Endothelial cell of umbilical vein (primary cell): Measurements from ENCODE around the gene TANGO2. TPM values are rescaled to one million over a fixed set of nuclear protein-coding genes. Genes with fewer than 3 reads are reported as not detected.

Experiments used
- BruUV-seq: library from RNA; stranded (reverse); fragments of 400-500 nt; replicated peaks from 2 replicates; lab custom pipeline; 2021; lab: Mats Ljungman, UMichigan
- CTCF ChIA-PET: fragments of 300-600, 350-600 bp; sonication (Branson Sonifier 250); formaldehyde crosslinking; loops from one replicate; lab custom pipeline; 2021; ENCODE audit warnings: antibody characterized with exemption, inconsistent platforms; lab: Charles Lee
- POLR2A ChIA-PET: fragments of 300-600, 350-600 bp; sonication (Branson Sonifier 250); formaldehyde crosslinking; loops from one replicate; lab custom pipeline; 2021; ENCODE audit warnings: antibody characterized with exemption, inconsistent platforms; lab: Charles Lee
- DNase-seq: peaks from one replicate; pipeline ENCODE4 v3.0.0-alpha.2; 2011; ENCODE audit warnings: low read depth, low spot score
- FAIRE-seq: peaks from 2 replicates; lab custom pipeline; 2011; peaks lifted over from hg19 to GRCh38; lab: Jason Lieb, UNC
- H2AFZ ChIP-seq: 2 replicates; pipeline ENCODE4 v1.6.0; 2012; ENCODE audit warnings: low read depth, low read length, control low read depth, inconsistent platforms
- H3K27ac ChIP-seq: 2 replicates; pipeline ENCODE4 v1.5.1; 2011; ENCODE audit warnings: low read depth, mild to moderate bottlenecking, control low read depth, low read length, moderate library complexity; ENCODE audit not compliant: insufficient read depth
- H3K27me3 ChIP-seq, 2 experiments: 2 replicates each; pipeline versions ENCODE4 v1.6.0 to v1.6.1; 2011; ENCODE audit warnings: low read length in 2 of 2, mixed read lengths in 1 of 2; ENCODE audit not compliant: control insufficient read depth in 2 of 2, insufficient read depth in 2 of 2
- H3K36me3 ChIP-seq, 2 experiments: 2 replicates in 1 of 2; 3 replicates in 1 of 2; pipeline ENCODE4 v1.5.1; 2011; ENCODE audit warnings: low read length in 2 of 2, mild to moderate bottlenecking in 1 of 2, moderate library complexity in 1 of 2; ENCODE audit not compliant: control insufficient read depth in 2 of 2, insufficient read depth in 2 of 2; ENCODE audit errors: extremely low read depth in 1 of 2
- H3K4me1 ChIP-seq: 3 replicates; pipeline ENCODE4 v1.5.1; 2011; ENCODE audit warnings: mild to moderate bottlenecking, low read length; ENCODE audit not compliant: control insufficient read depth, insufficient read depth; ENCODE audit errors: extremely low read depth
- H3K4me2 ChIP-seq: 2 replicates; pipeline ENCODE4 v1.6.1; 2011; ENCODE audit warnings: low read length, control low read depth, mixed read lengths; ENCODE audit not compliant: insufficient read depth
- H3K4me3 ChIP-seq, 3 experiments: fragments of 200-600 bp in 1 of 3; sonication (generic), shearing (Covaris generic) in 1 of 3; replicated peaks in 1 of 3; 2 replicates each; pipeline ENCODE4 v1.5.1; 2011 to 2016; ENCODE audit warnings: control low read depth in 3 of 3, low read length in 3 of 3, mild to moderate bottlenecking in 2 of 3, inconsistent platforms in 1 of 3, low read depth in 1 of 3, moderate library complexity in 1 of 3; ENCODE audit not compliant: insufficient read depth in 1 of 3
- H3K79me2 ChIP-seq: 2 replicates; pipeline ENCODE4 v1.6.0; 2012; ENCODE audit warnings: low read length, inconsistent platforms; ENCODE audit not compliant: control insufficient read depth, insufficient read depth
- H3K9ac ChIP-seq: replicated peaks from 2 replicates; pipeline ENCODE3; 2011; ENCODE audit warnings: low read length, control low read depth; ENCODE audit not compliant: insufficient read depth; ENCODE audit errors: extremely low read depth
- H3K9me1 ChIP-seq: replicated peaks from 3 replicates; pipeline ENCODE4 v1.6.0; 2011; ENCODE audit warnings: mild to moderate bottlenecking, low read length; ENCODE audit not compliant: control insufficient read depth, insufficient read depth; ENCODE audit errors: extremely low read depth
- H3K9me3 ChIP-seq: replicated peaks from 2 replicates; pipeline ENCODE4 v1.5.1; 2012; ENCODE audit warnings: low read length, inconsistent platforms; ENCODE audit not compliant: control insufficient read depth, insufficient read depth
- H4K20me1 ChIP-seq: replicated peaks from 2 replicates; pipeline ENCODE3; 2011; ENCODE audit warnings: mild to moderate bottlenecking, low read length; ENCODE audit not compliant: control insufficient read depth, insufficient read depth; ENCODE audit errors: extremely low read depth
- FOS ChIP-seq: IDR thresholded peaks from 2 replicates; pipeline ENCODE4 v1.6.1; 2011; ENCODE audit warnings: mild to moderate bottlenecking, low read length, moderate library complexity, borderline replicate concordance; ENCODE audit not compliant: insufficient read depth
- GATA2 ChIP-seq: IDR thresholded peaks from 2 replicates; pipeline ENCODE4 v1.7.0; 2011; ENCODE audit warnings: low read depth, mild to moderate bottlenecking, moderate library complexity, mixed read lengths, low read length; ENCODE audit not compliant: insufficient read length, insufficient read depth
- JUN ChIP-seq: IDR thresholded peaks from 2 replicates; pipeline ENCODE4 v1.6.1; 2011; ENCODE audit warnings: borderline replicate concordance, low read depth; ENCODE audit not compliant: insufficient read length, insufficient read depth
- MYC ChIP-seq: IDR thresholded peaks from one replicate; pipeline ENCODE4 v1.6.1; 2011; ENCODE audit warnings: mild to moderate bottlenecking, low read depth, low read length
- POLR2A ChIP-seq: IDR thresholded peaks from 2 replicates; pipeline ENCODE4 v1.6.1; 2012; ENCODE audit warnings: low read depth, mild to moderate bottlenecking, control low read depth, low read length
- POLR2AphosphoS5 ChIP-seq: IDR thresholded peaks from 2 replicates; pipeline ENCODE4 v1.6.1; 2012; ENCODE audit warnings: low read depth, mild to moderate bottlenecking, control low read depth, low read length, moderate library complexity; ENCODE audit not compliant: insufficient read depth
- dilution Hi-C: fragments of 300-500 bp; cut with MboI; formaldehyde crosslinking; loops from one replicate; pipeline ENCODE4 v1.15.0; 2019; ENCODE audit warnings: low sequenced_read_pairs; ENCODE audit not compliant: extremely low pct_ligation_motif_present
- intact Hi-C: fragments of 100-400 bp; cut with micrococcal nuclease; formaldehyde crosslinking; loops from one replicate; pipeline ENCODE4 v1.10.0; 2022
- polyA plus RNA-seq, 4 experiments: library from polyadenylated mRNA; depleted of rRNA in 3 of 4; stranded (reverse) in 3 of 4; unstranded in 1 of 4; fragments of >200 nt; gene quantifications; 2 replicates each; pipeline versions ENCODE4 v1.2.1 to v1.2.3, GENCODE V29; 2011 to 2012; ENCODE audit warnings: missing spikeins in 1 of 4
- total RNA-seq: library from RNA; stranded (reverse); gene quantifications from 2 replicates; pipeline ENCODE4 v1.2.3, GENCODE V29; 2021
- TF ChIP-seq, protein P1 (sequence below), 2 donors: IDR thresholded peaks; 1 replicate in 1 of 2; 2 replicates in 1 of 2; pipeline ENCODE4 v1.5.1; 2011; ENCODE audit warnings: low read length in 2 of 2, mild to moderate bottlenecking in 2 of 2, moderate library complexity in 2 of 2, control low read depth in 1 of 2, inconsistent platforms in 1 of 2, low read depth in 1 of 2; ENCODE audit not compliant: insufficient read depth in 1 of 2; ENCODE audit errors: extremely low read depth in 1 of 2
- TF ChIP-seq, protein P2 (sequence below): IDR thresholded peaks from 2 replicates; pipeline ENCODE4 v1.6.1; 2011; ENCODE audit not compliant: insufficient read depth, insufficient read length

Gene TANGO2
- total and polyA plus RNA-seq, 2 donors (not counting 3 experiments of a cell fraction or from before 2014, with no cell fraction given) = 40.0 to 49.3 TPM

GRCh38 chr22:20054485-20054884, 33.6 kb downstream of the TANGO2 start:
- H3K9ac ChIP-seq = no peak overlapping the region

More at GRCh38 chr22:20054485-20054884, 33.6 kb downstream of the TANGO2 start:
- no TSS peak for BruUV-seq
- Histone ChIP-seq H3K79me2 (no peaks in the 10 kb centered on the region), H3K27ac (no peak overlapping the region), H3K9me3 (no peaks in the 10 kb centered on the region), H4K20me1 (no peaks in the 10 kb centered on the region), H3K4me3 (no peak overlapping the region), H3K9me1 (no peaks in the 10 kb centered on the region), H3K27me3 (no peaks in the 10 kb centered on the region), H2AFZ (no peak overlapping the region), H3K36me3 (peaks cover 0 to 32% of the 10 kb centered on the region in 2 experiments), H3K4me1 (no peaks in the 10 kb centered on the region), H3K4me2 (no peak overlapping the region)
- intact Hi-C loops (no loop called here), dilution Hi-C loops (no loop called here)
- ChIA-PET POLR2A (no interaction called here), CTCF (no interaction called here)
- TF ChIP-seq POLR2A (no peak), GATA2 (no peak), FOS (no peak), JUN (no peak), POLR2AphosphoS5 (no peak), MYC (no peak)
- TF ChIP-seq, protein P1, sequence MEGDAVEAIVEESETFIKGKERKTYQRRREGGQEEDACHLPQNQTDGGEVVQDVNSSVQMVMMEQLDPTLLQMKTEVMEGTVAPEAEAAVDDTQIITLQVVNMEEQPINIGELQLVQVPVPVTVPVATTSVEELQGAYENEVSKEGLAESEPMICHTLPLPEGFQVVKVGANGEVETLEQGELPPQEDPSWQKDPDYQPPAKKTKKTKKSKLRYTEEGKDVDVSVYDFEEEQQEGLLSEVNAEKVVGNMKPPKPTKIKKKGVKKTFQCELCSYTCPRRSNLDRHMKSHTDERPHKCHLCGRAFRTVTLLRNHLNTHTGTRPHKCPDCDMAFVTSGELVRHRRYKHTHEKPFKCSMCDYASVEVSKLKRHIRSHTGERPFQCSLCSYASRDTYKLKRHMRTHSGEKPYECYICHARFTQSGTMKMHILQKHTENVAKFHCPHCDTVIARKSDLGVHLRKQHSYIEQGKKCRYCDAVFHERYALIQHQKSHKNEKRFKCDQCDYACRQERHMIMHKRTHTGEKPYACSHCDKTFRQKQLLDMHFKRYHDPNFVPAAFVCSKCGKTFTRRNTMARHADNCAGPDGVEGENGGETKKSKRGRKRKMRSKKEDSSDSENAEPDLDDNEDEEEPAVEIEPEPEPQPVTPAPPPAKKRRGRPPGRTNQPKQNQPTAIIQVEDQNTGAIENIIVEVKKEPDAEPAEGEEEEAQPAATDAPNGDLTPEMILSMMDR (IDR thresholded peaks at IDR 0.05; ENCODE audit: extremely low read depth in 1 of 2, insufficient read depth in 1 of 2, low read depth in 1 of 2, low read length in 2 of 2) = no peak
- TF ChIP-seq, protein P2, sequence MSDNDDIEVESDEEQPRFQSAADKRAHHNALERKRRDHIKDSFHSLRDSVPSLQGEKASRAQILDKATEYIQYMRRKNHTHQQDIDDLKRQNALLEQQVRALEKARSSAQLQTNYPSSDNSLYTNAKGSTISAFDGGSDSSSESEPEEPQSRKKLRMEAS = no peak
- DNase-seq (no peak), FAIRE-seq (no peak)
